Measurements from ENCODE around the gene DAB1. TPM values are rescaled to one million over a fixed set of nuclear protein-coding genes. Genes with fewer than 3 reads are reported as not detected.

The DAB1 gene
- total RNA-seq, 2 experiments from 2014 or later: 0.52 to 0.61 TPM

- H3K27ac Mint-ChIP-seq: no peak overlapping the region
Observed at GRCh38 chr1:57007948-57008347, 415.9 kb downstream of the DAB1 start.

GRCh38 chr1:57007472-57007871 is 416.4 kb downstream of the DAB1 start:
- H3K27ac ChIP-seq (ENCODE audit: low read depth in 1 of 2, low read length in 2 of 2): no peak overlapping the region
- Mint-ChIP-seq H3K36me3 (ENCODE audit: low read depth) (no peaks in the 10 kb centered on the region), H3K4me3 (no peak overlapping the region), H3K4me1 (ENCODE audit: low read depth) (no peaks in the 10 kb centered on the region), H3K9me3 (no peaks in the 10 kb centered on the region), H3K27me3 (no peaks in the 10 kb centered on the region), H3K27ac (no peak overlapping the region)
- H3K9me3 ChIP-seq (ENCODE audit: control insufficient read depth in 1 of 2, insufficient read depth in 1 of 2, low read length in 2 of 2): no peaks in the 10 kb centered on the region
- intact Hi-C loops (cut with DNase I, micrococcal nuclease): no loop called here
- H3K4me1 ChIP-seq (ENCODE audit: insufficient read depth, low read length): no peaks in the 10 kb centered on the region
- DNase-seq (no peak), ATAC-seq (ENCODE audit: poor library complexity) (no peak)
- no peak overlapping the region for H3K4me3 ChIP-seq (ENCODE audit: low read length)
- no peak for TF ChIP-seq CTCF (IDR thresholded peaks at IDR 0.05)
- no peaks in the 10 kb centered on the region for H3K27me3 ChIP-seq (ENCODE audit: control insufficient read depth in 1 of 2, insufficient read depth in 2 of 2, low read length in 2 of 2)
- ChIA-PET POLR2A (no interaction called here), CTCF (no interaction called here)
- no peaks in the 10 kb centered on the region for H3K36me3 ChIP-seq (ENCODE audit: insufficient read depth, low read length)

More at GRCh38 chr1:57007948-57008347, 415.9 kb downstream of the DAB1 start:
- no peaks in the 10 kb centered on the region for H3K9me3 Mint-ChIP-seq
- no peaks in the 10 kb centered on the region for H3K4me1 Mint-ChIP-seq (ENCODE audit: low read depth)
- H3K4me3 Mint-ChIP-seq: no peak overlapping the region
- Histone ChIP-seq H3K36me3 (ENCODE audit: insufficient read depth, low read length) (no peaks in the 10 kb centered on the region), H3K27me3 (ENCODE audit: control insufficient read depth in 1 of 2, insufficient read depth in 2 of 2, low read length in 2 of 2) (no peaks in the 10 kb centered on the region), H3K4me1 (ENCODE audit: insufficient read depth, low read length) (no peaks in the 10 kb centered on the region), H3K27ac (ENCODE audit: low read depth in 1 of 2, low read length in 2 of 2) (no peak overlapping the region), H3K4me3 (ENCODE audit: low read length) (no peak overlapping the region), H3K9me3 (ENCODE audit: control insufficient read depth in 1 of 2, insufficient read depth in 1 of 2, low read length in 2 of 2) (no peaks in the 10 kb centered on the region)
- H3K27me3 Mint-ChIP-seq: no peaks in the 10 kb centered on the region
- intact Hi-C loops (cut with DNase I, micrococcal nuclease): no loop called here
- no peak for ATAC-seq (ENCODE audit: poor library complexity)
- no peak for TF ChIP-seq CTCF (IDR thresholded peaks at IDR 0.05)
- no peaks in the 10 kb centered on the region for H3K36me3 Mint-ChIP-seq (ENCODE audit: low read depth)
- DNase-seq: no peak
- CTCF ChIA-PET: no interaction called here
- POLR2A ChIA-PET: no interaction called here

GRCh38 chr1:57003398-57004139 is 420.3 kb downstream of the DAB1 start:
- no peaks in the 10 kb centered on the region for H3K27me3 Mint-ChIP-seq
- DNase-seq (no peak), ATAC-seq (ENCODE audit: poor library complexity) (no peak)
- no peak overlapping the region for H3K4me3 Mint-ChIP-seq
- H3K4me1 Mint-ChIP-seq (ENCODE audit: low read depth): no peaks in the 10 kb centered on the region
- no peak for TF ChIP-seq CTCF (IDR thresholded peaks at IDR 0.05)
- ChIA-PET CTCF (no interaction called here), POLR2A (no interaction called here)
- no peaks in the 10 kb centered on the region for H3K9me3 ChIP-seq (ENCODE audit: control insufficient read depth in 1 of 2, insufficient read depth in 1 of 2, low read length in 2 of 2)
- H3K27ac Mint-ChIP-seq: no peak overlapping the region
- no peaks in the 10 kb centered on the region for H3K27me3 ChIP-seq (ENCODE audit: control insufficient read depth in 1 of 2, insufficient read depth in 2 of 2, low read length in 2 of 2)
- H3K36me3 ChIP-seq (ENCODE audit: insufficient read depth, low read length): no peaks in the 10 kb centered on the region
- H3K36me3 Mint-ChIP-seq (ENCODE audit: low read depth): no peaks in the 10 kb centered on the region
- H3K9me3 Mint-ChIP-seq: no peaks in the 10 kb centered on the region
- no peaks in the 10 kb centered on the region for H3K4me1 ChIP-seq (ENCODE audit: insufficient read depth, low read length)
- H3K4me3 ChIP-seq (ENCODE audit: low read length): no peak overlapping the region
- intact Hi-C loops (cut with DNase I, micrococcal nuclease): no loop called here
- no peak overlapping the region for H3K27ac ChIP-seq (ENCODE audit: low read depth in 1 of 2, low read length in 2 of 2)

Data from CD4-positive, alpha-beta T cell (primary cell).